GM19372 (cell line): Measurements from ENCODE around the gene PDHB.
"Not testable (repeated sequence)": the region's sequence is repeated elsewhere in the genome, so short reads cannot be mapped to it uniquely, and the experiment has no call there.

Source experiments
- ATAC-seq: cut with Tn5 transposase; IDR thresholded peaks from one replicate; pipeline ENCODE4 v1.9.1; 2021; ENCODE audit warnings: mild to moderate bottlenecking, low read depth, moderate library complexity; ENCODE audit not compliant: unreplicated experiment

The PDHB gene

GRCh38 chr3:58440996-58441355, 7.3 kb upstream of the PDHB start:
- not testable (repeated sequence) for ATAC-seq

GRCh38 chr3:58437276-58437675, 3.6 kb upstream of the PDHB start:
- not testable (repeated sequence) for ATAC-seq

GRCh38 chr3:58434990-58435389, 1.4 kb upstream of the PDHB start:
- ATAC-seq, result no peak

GRCh38 chr3:58434511-58434910, 879 bp upstream of the PDHB start:
- no peak for ATAC-seq

GRCh38 chr3:58434168-58434504, 504 bp upstream of the PDHB start:
- ATAC-seq, result no peak

- no peak for ATAC-seq
These were observed 727 bp downstream of the PDHB start for GRCh38 chr3:58432905-58433304.

- ATAC-seq, result no peak
These were observed 4.0 kb downstream of the PDHB start for GRCh38 chr3:58429657-58430056.

- no peak for ATAC-seq
These were observed 5.8 kb downstream of the PDHB start for GRCh38 chr3:58427661-58428361.

- no peak for ATAC-seq
These were observed 7.8 kb downstream of the PDHB start for GRCh38 chr3:58425782-58426181.

- no peak for ATAC-seq
These were observed 9.0 kb downstream of the PDHB start for GRCh38 chr3:58424613-58425012.

GRCh38 chr3:58422756-58423325, 10.8 kb downstream of the PDHB start:
- ATAC-seq, result no peak

GRCh38 chr3:58421004-58421403, 12.6 kb downstream of the PDHB start:
- ATAC-seq, result no peak

GRCh38 chr3:58419780-58420507, 13.7 kb downstream of the PDHB start:
- ATAC-seq, result no peak

GRCh38 chr3:58418227-58418626, 15.4 kb downstream of the PDHB start:
- ATAC-seq, result no peak

- no peak for ATAC-seq
These were observed 16.6 kb downstream of the PDHB start for GRCh38 chr3:58417075-58417474.

GRCh38 chr3:58416191-58416590, 17.4 kb downstream of the PDHB start:
- ATAC-seq, result no peak

- ATAC-seq, result no peak
These were observed 19.0 kb downstream of the PDHB start for GRCh38 chr3:58414538-58415197.

- no peak for ATAC-seq
These were observed 21.5 kb downstream of the PDHB start for GRCh38 chr3:58411851-58412830.

GRCh38 chr3:58411036-58411435, 22.6 kb downstream of the PDHB start:
- no peak for ATAC-seq

GRCh38 chr3:58409663-58410062, 24.0 kb downstream of the PDHB start:
- no peak for ATAC-seq
